Lower leg skin (tissue), 3 donors: ENCODE measurements around the gene IFT22.

ENCODE experiments used
- POLR2A ChIP-seq, 2 donors: fragments of 450-650 bp; IDR thresholded peaks; one replicate each; pipeline ENCODE4 v1.6.1; 2016 to 2017; ENCODE audit warnings: antibody characterized with exemption in 2 of 2, mild to moderate bottlenecking in 1 of 2, moderate library complexity in 1 of 2
- TF ChIP-seq, protein P1 (sequence below), 3 donors: fragments of 450-650 bp; IDR thresholded peaks; one replicate each; pipeline ENCODE4 v1.5.1; 2016; ENCODE audit warnings: antibody characterized with exemption in 3 of 3, mild to moderate bottlenecking in 3 of 3, moderate library complexity in 2 of 3

DNA sequence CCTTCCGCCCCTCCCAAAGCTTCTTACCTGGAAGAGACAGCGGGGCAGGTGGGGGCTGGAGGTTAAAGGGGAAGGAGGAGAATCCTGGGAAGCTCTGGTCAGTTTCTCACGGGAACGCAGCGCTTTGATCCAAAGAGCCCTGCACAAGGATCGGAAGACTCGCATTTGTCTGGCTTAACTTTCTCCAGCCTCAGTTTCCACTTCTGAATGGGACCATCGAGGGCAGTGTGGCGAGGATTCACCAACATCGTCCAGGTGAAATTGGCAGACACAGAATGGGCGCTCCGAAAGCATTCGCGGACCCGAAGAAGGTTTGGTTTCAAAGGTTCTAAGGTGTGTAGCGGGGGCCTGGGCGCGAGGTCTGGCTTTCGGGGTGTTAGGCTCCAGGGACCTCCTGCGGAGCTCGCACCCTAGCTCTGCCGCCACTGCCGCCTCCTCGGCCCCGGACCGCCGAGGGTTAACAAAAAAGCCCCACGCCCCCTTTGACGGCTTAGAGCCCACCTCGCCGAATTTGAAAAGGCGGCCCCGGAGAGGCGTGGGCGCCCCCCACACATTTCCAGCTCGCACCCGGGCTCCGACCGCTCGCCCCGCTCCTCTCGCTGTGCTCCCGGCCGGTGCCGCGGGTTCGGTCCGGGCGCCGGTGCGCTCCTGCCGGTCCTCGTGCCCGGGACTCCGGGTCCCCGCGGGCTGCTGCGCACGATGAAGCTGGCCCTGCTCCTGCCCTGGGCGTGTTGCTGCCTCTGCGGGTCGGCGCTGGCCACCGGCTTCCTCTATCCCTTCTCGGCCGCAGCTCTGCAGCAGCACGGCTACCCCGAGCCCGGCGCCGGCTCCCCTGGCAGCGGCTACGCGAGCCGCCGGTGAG, 41.0 kb upstream of the IFT22 start, which contains the start of gene COL26A1:
- TF ChIP-seq, protein P1, sequence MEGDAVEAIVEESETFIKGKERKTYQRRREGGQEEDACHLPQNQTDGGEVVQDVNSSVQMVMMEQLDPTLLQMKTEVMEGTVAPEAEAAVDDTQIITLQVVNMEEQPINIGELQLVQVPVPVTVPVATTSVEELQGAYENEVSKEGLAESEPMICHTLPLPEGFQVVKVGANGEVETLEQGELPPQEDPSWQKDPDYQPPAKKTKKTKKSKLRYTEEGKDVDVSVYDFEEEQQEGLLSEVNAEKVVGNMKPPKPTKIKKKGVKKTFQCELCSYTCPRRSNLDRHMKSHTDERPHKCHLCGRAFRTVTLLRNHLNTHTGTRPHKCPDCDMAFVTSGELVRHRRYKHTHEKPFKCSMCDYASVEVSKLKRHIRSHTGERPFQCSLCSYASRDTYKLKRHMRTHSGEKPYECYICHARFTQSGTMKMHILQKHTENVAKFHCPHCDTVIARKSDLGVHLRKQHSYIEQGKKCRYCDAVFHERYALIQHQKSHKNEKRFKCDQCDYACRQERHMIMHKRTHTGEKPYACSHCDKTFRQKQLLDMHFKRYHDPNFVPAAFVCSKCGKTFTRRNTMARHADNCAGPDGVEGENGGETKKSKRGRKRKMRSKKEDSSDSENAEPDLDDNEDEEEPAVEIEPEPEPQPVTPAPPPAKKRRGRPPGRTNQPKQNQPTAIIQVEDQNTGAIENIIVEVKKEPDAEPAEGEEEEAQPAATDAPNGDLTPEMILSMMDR (IDR thresholded peaks at IDR 0.05) = no peak
- TF ChIP-seq POLR2A (IDR thresholded peaks at IDR 0.05) = no peak
